ENCODE results near the gene IFNW1. TPM values are rescaled to one million over a fixed set of nuclear protein-coding genes. Genes with fewer than 3 reads are reported as not detected.

The IFNW1 gene
- total RNA-seq, 1 experiment from 2014 or later = not detected

GRCh38 chr9:21160178-21160577, 18.5 kb upstream of the IFNW1 start:
- Mint-ChIP-seq H3K4me3 (no peak overlapping the region), H3K4me1 (no peaks in the 10 kb centered on the region), H3K9me3 (peaks cover 5% of the 10 kb centered on the region; the same call in 1 of the 2 replicates), H3K27ac (no peak overlapping the region), H3K36me3 (no peaks in the 10 kb centered on the region), H3K27me3 (ENCODE audit: low read depth) (no peaks in the 10 kb centered on the region)
- ATAC-seq (no peak), DNase-seq (ENCODE audit: low spot score) (no peak)
- ChIA-PET CTCF (interaction anchor here (1.2 kb wide), 1 partner anchor 23 kb away, joined by 3 read pairs; no protein-coding TSS in a partner anchor), POLR2A (no interaction called here)
- no peak for TF ChIP-seq ZSCAN18 (CRISPR knock-in tag; IDR thresholded peaks at IDR 0.05)
- no peak for TF ChIP-seq ELF4 (CRISPR knock-in tag; IDR thresholded peaks at IDR 0.05; ENCODE audit: low read depth)

- ATAC-seq (no peak), DNase-seq (ENCODE audit: low spot score) (no peak)
- TF ChIP-seq ZBTB21 (CRISPR knock-in tag; IDR thresholded peaks at IDR 0.05; ENCODE audit: borderline replicate concordance) (no peak), RORB (CRISPR knock-in tag; IDR thresholded peaks at IDR 0.05) (no peak)
- H3K4me3 Mint-ChIP-seq = no peak overlapping the region
- peaks cover 3% of the 10 kb centered on the region for H3K4me1 Mint-ChIP-seq
- ChIA-PET POLR2A (no interaction called here), CTCF (no interaction called here)
- H3K36me3 Mint-ChIP-seq = no peaks in the 10 kb centered on the region
- H3K9me3 Mint-ChIP-seq = no peaks in the 10 kb centered on the region
- H3K27me3 Mint-ChIP-seq (ENCODE audit: low read depth) = no peaks in the 10 kb centered on the region
- no peak overlapping the region for H3K27ac Mint-ChIP-seq
Observed at GRCh38 chr9:21155501-21155900, 13.9 kb upstream of the IFNW1 start.

GRCh38 chr9:21154018-21154608, 12.5 kb upstream of the IFNW1 start:
- ATAC-seq (peak; percentile 98), DNase-seq (ENCODE audit: low spot score) (no peak)
- Mint-ChIP-seq H3K27ac (no peak overlapping the region), H3K27me3 (ENCODE audit: low read depth) (no peaks in the 10 kb centered on the region; the same call in 1 of the 2 replicates), H3K4me1 (peaks cover 3% of the 10 kb centered on the region), H3K9me3 (peaks cover 7% of the 10 kb centered on the region), H3K36me3 (no peaks in the 10 kb centered on the region), H3K4me3 (no peak overlapping the region)
- POLR2A ChIA-PET = no interaction called here
- CTCF ChIA-PET = interaction anchor here (0.8 to 1.9 kb wide), 9 partner anchors 12 to 164 kb away, joined by 3 to 9 read pairs (median 4); partner anchors contain the start of gene IFNW1
- no peak for TF ChIP-seq OVOL2 (CRISPR knock-in tag; IDR thresholded peaks at IDR 0.05; ENCODE audit: borderline replicate concordance)
- no peak for TF ChIP-seq NR3C1 (CRISPR knock-in tag; conservative IDR thresholded peaks at IDR 0.05; ENCODE audit: low read depth)
- no peak for TF ChIP-seq ZSCAN18 (CRISPR knock-in tag; IDR thresholded peaks at IDR 0.05)
- no peak for TF ChIP-seq ZNF512 (CRISPR knock-in tag; IDR thresholded peaks at IDR 0.05; ENCODE audit: borderline replicate concordance)
- no peak for TF ChIP-seq SOX15 (CRISPR knock-in tag; IDR thresholded peaks at IDR 0.05)
- TF ChIP-seq, protein P1, sequence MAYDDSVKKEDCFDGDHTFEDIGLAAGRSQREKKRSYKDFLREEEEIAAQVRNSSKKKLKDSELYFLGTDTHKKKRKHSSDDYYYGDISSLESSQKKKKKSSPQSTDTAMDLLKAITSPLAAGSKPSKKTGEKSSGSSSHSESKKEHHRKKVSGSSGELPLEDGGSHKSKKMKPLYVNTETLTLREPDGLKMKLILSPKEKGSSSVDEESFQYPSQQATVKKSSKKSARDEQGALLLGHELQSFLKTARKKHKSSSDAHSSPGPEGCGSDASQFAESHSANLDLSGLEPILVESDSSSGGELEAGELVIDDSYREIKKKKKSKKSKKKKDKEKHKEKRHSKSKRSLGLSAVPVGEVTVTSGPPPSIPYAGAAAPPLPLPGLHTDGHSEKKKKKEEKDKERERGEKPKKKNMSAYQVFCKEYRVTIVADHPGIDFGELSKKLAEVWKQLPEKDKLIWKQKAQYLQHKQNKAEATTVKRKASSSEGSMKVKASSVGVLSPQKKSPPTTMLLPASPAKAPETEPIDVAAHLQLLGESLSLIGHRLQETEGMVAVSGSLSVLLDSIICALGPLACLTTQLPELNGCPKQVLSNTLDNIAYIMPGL (CRISPR knock-in tag; IDR thresholded peaks at IDR 0.05) = no peak
- no peak for TF ChIP-seq ZNF138 (CRISPR knock-in tag; conservative IDR thresholded peaks at IDR 0.05)
- TF ChIP-seq, protein P2, sequence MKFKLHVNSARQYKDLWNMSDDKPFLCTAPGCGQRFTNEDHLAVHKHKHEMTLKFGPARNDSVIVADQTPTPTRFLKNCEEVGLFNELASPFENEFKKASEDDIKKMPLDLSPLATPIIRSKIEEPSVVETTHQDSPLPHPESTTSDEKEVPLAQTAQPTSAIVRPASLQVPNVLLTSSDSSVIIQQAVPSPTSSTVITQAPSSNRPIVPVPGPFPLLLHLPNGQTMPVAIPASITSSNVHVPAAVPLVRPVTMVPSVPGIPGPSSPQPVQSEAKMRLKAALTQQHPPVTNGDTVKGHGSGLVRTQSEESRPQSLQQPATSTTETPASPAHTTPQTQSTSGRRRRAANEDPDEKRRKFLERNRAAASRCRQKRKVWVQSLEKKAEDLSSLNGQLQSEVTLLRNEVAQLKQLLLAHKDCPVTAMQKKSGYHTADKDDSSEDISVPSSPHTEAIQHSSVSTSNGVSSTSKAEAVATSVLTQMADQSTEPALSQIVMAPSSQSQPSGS (CRISPR knock-in tag; IDR thresholded peaks at IDR 0.05; ENCODE audit: borderline replicate concordance, low read depth) = no peak
- no peak for TF ChIP-seq RORB (CRISPR knock-in tag; IDR thresholded peaks at IDR 0.05)
- TF ChIP-seq E2F1 (CRISPR knock-in tag; IDR thresholded peaks at IDR 0.05) = no peak
- no peak for TF ChIP-seq IRF2 (CRISPR knock-in tag; IDR thresholded peaks at IDR 0.05; ENCODE audit: borderline replicate concordance, low read depth)
- TF ChIP-seq, protein P3, sequence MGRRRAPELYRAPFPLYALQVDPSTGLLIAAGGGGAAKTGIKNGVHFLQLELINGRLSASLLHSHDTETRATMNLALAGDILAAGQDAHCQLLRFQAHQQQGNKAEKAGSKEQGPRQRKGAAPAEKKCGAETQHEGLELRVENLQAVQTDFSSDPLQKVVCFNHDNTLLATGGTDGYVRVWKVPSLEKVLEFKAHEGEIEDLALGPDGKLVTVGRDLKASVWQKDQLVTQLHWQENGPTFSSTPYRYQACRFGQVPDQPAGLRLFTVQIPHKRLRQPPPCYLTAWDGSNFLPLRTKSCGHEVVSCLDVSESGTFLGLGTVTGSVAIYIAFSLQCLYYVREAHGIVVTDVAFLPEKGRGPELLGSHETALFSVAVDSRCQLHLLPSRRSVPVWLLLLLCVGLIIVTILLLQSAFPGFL (CRISPR knock-in tag; IDR thresholded peaks at IDR 0.05; ENCODE audit: borderline replicate concordance) = no peak
- TF ChIP-seq TCF7 (CRISPR knock-in tag; IDR thresholded peaks at IDR 0.05; ENCODE audit: low read depth) = no peak
- TF ChIP-seq ZNF425 (CRISPR knock-in tag; conservative IDR thresholded peaks at IDR 0.05) = no peak

All from WTC11 (cell line).